Measurements from ENCODE around the gene MANBA. TPM values are rescaled to one million over a fixed set of nuclear protein-coding genes. Genes with fewer than 3 reads are reported as not detected.

The MANBA gene
- total RNA-seq, 1 donor from 2014 or later, result 9.4 TPM

DNA sequence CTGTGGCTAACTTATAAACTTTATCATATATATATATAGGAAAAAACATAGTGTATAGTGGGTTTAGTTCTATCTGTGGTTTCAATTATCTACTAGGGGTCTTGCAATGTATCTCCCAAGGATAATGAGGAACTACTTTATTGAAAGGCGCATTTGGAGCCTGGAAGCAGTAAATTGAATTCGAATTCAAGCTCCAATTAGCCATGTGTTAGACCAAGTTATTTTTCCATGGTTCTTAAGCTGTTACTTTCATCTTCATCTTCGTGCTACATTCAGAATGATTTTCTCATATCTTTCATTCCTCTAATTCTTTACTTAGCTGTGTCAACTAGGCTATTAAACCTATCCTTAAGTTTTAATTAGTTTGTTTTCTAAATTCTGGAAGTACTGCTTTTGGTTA is 27.2 kb upstream of the MANBA start:
- Mint-ChIP-seq H3K36me3 (ENCODE audit: low read depth, unreplicated experiment) (peaks cover 10% of the 10 kb centered on the region), H3K27me3 (ENCODE audit: unreplicated experiment) (peaks cover 4% of the 10 kb centered on the region), H3K9me3 (ENCODE audit: unreplicated experiment) (no peaks in the 10 kb centered on the region), H3K4me3 (ENCODE audit: unreplicated experiment) (no peak overlapping the region), H3K27ac (ENCODE audit: unreplicated experiment) (no peak overlapping the region), H3K4me1 (ENCODE audit: unreplicated experiment) (no peaks in the 10 kb centered on the region)
- DNase-seq (ENCODE audit: low spot score), result no peak
- TF ChIP-seq, protein P1, sequence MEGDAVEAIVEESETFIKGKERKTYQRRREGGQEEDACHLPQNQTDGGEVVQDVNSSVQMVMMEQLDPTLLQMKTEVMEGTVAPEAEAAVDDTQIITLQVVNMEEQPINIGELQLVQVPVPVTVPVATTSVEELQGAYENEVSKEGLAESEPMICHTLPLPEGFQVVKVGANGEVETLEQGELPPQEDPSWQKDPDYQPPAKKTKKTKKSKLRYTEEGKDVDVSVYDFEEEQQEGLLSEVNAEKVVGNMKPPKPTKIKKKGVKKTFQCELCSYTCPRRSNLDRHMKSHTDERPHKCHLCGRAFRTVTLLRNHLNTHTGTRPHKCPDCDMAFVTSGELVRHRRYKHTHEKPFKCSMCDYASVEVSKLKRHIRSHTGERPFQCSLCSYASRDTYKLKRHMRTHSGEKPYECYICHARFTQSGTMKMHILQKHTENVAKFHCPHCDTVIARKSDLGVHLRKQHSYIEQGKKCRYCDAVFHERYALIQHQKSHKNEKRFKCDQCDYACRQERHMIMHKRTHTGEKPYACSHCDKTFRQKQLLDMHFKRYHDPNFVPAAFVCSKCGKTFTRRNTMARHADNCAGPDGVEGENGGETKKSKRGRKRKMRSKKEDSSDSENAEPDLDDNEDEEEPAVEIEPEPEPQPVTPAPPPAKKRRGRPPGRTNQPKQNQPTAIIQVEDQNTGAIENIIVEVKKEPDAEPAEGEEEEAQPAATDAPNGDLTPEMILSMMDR (IDR thresholded peaks at IDR 0.05; ENCODE audit: unreplicated experiment), result no peak

DNA sequence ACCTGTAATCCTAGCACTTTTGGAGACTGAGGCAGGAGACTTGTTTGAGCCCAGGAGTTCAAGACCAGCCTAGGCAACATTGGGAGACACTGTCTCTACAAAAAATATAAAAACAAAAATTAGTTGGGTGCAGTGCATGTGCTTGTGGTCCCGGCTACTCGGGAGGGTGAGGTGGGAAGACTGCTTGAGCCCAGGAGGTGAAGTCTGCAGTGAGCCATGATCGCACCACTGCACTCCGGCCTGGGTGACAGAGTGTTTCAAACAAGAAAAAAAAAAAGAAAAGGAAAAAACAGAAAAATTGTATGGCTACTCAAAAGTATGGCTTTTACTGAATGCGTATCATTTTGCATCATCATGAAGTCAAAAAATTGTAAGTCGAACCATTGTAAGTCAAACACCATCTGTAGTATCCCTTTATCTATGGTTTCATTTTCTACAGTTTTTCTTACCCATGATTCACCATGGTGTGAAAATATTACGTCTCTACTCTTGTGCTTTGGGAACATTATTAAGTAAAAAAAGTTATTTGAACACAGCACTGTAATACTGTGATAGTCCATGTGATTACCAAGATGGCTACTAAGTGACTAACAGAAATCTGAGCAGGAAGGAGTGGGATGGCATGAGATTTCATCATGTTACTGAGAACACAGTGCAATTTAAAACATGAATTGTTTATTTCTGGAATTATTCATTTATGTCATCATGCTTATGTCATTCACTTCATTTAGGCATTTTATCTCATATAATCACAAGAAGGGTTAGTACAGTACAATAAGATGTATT is 26.5 kb upstream of the MANBA start:
- DNase-seq (ENCODE audit: low spot score), result no peak
- H3K9me3 Mint-ChIP-seq (ENCODE audit: unreplicated experiment), result no peaks in the 10 kb centered on the region
- peaks cover 4% of the 10 kb centered on the region for H3K27me3 Mint-ChIP-seq (ENCODE audit: unreplicated experiment)
- H3K36me3 Mint-ChIP-seq (ENCODE audit: low read depth, unreplicated experiment), result peaks cover 9% of the 10 kb centered on the region
- no peaks in the 10 kb centered on the region for H3K4me1 Mint-ChIP-seq (ENCODE audit: unreplicated experiment)
- H3K4me3 Mint-ChIP-seq (ENCODE audit: unreplicated experiment), result no peak overlapping the region
- H3K27ac Mint-ChIP-seq (ENCODE audit: unreplicated experiment), result no peak overlapping the region
- TF ChIP-seq, protein P1 (IDR thresholded peaks at IDR 0.05; ENCODE audit: unreplicated experiment), result no peak

DNA sequence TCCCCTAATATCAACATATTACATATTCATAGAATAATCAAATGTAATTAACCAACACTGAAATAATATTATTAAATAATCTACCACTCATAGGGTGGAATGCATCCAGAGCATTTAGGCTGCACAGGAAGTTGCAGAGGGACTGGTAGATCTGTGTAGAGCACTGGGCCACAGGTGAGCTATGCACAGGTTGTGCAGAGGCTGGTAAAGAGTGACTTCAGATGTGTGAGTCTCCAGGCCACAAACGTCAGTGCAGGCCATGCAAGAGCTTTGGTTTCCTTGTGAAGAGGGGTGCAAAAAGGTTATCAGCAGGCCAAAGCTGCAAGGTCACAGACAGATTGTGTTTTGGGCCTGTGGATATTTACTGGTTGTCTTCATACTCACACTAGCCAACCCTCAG is 25.5 kb upstream of the MANBA start:
- Mint-ChIP-seq H3K27ac (ENCODE audit: unreplicated experiment) (no peak overlapping the region), H3K9me3 (ENCODE audit: unreplicated experiment) (no peaks in the 10 kb centered on the region), H3K4me1 (ENCODE audit: unreplicated experiment) (no peaks in the 10 kb centered on the region), H3K27me3 (ENCODE audit: unreplicated experiment) (peaks cover 2% of the 10 kb centered on the region), H3K4me3 (ENCODE audit: unreplicated experiment) (no peak overlapping the region), H3K36me3 (ENCODE audit: low read depth, unreplicated experiment) (no peaks in the 10 kb centered on the region)
- DNase-seq (ENCODE audit: low spot score), result no peak
- TF ChIP-seq, protein P1 (IDR thresholded peaks at IDR 0.05; ENCODE audit: unreplicated experiment), result no peak

DNA sequence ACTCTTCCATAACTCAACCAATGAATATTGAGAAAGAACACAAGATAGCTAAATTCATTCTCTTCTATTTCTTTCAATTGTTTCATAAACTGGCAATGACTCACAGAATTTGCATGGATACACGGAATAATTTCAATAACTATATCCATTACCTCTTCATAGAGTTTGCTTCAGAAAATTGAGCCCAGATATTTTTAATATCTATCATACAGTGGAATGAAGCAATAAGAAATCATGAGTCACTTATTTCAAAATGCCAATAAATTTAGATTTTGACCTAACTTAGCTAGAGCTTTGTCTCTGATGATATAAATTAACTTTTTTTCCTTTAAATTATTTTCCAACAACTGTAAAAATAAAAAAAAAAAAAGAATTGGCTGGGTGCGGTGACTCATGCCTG is 22.2 kb upstream of the MANBA start:
- DNase-seq (ENCODE audit: low spot score), result no peak
- TF ChIP-seq, protein P1 (IDR thresholded peaks at IDR 0.05; ENCODE audit: unreplicated experiment), result no peak
- Mint-ChIP-seq H3K4me1 (ENCODE audit: unreplicated experiment) (no peaks in the 10 kb centered on the region), H3K36me3 (ENCODE audit: low read depth, unreplicated experiment) (no peaks in the 10 kb centered on the region), H3K9me3 (ENCODE audit: unreplicated experiment) (no peaks in the 10 kb centered on the region), H3K4me3 (ENCODE audit: unreplicated experiment) (no peak overlapping the region), H3K27me3 (ENCODE audit: unreplicated experiment) (peaks cover 1% of the 10 kb centered on the region), H3K27ac (ENCODE audit: unreplicated experiment) (no peak overlapping the region)

DNA sequence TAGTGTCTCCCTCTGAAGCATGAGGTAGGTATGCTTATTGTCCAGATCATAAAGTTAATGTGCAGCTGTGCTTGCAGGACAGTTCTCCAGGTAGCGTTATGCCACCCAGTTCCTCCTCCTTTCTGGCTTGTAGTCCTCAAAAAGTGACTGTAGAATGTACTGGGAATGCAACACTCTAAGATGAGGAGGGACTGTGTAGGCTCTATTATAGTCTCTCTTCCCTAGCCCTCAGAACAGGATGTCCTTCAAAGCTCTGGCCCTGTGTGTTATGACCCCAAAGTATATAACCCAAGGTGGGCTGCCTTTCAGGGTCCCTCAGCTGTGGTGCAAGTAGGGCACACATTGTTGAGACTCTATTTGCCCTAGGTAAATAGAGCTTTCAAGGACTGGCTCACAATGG is 20.8 kb upstream of the MANBA start:
- no peak overlapping the region for H3K27ac Mint-ChIP-seq (ENCODE audit: unreplicated experiment)
- no peak for DNase-seq (ENCODE audit: low spot score)
- TF ChIP-seq, protein P1 (IDR thresholded peaks at IDR 0.05; ENCODE audit: unreplicated experiment), result no peak
- H3K27me3 Mint-ChIP-seq (ENCODE audit: unreplicated experiment), result peaks cover 1% of the 10 kb centered on the region
- H3K4me3 Mint-ChIP-seq (ENCODE audit: unreplicated experiment), result no peak overlapping the region
- H3K9me3 Mint-ChIP-seq (ENCODE audit: unreplicated experiment), result no peaks in the 10 kb centered on the region
- H3K36me3 Mint-ChIP-seq (ENCODE audit: low read depth, unreplicated experiment), result no peaks in the 10 kb centered on the region
- no peaks in the 10 kb centered on the region for H3K4me1 Mint-ChIP-seq (ENCODE audit: unreplicated experiment)
